AG08396 (cell line): ENCODE results near the gene KAT2A.
A peak's percentile ranks its signal among the peaks of the same experiment; 100 is the strongest.
"Not testable (repeated sequence)": the region's sequence is repeated elsewhere in the genome, so short reads cannot be mapped to it uniquely, and the experiment has no call there.

ENCODE experiments used
- DNase-seq: peaks from one replicate; pipeline ENCODE4 v3.0.0; 2012; ENCODE audit warnings: low spot score, mixed read lengths

KAT2A gene

GRCh38 chr17:42120770-42121769 is at the start of gene KAT2A:
Gene KAT2A, minus strand, starts transcription at chr17:42121367. Its CDS starts 63 bp downstream, at chr17:42121304.
- DNase-seq = peak; percentile 98

GRCh38 chr17:42169351-42169750 is 48.2 kb upstream of the KAT2A start:
- DNase-seq = no peak

- no peak for DNase-seq
Measured at GRCh38 chr17:42167807-42168206, 46.6 kb upstream of the KAT2A start.

GRCh38 chr17:42166196-42166763 is 45.1 kb upstream of the KAT2A start:
- DNase-seq = no peak

- no peak for DNase-seq
Measured at GRCh38 chr17:42165751-42166150, 44.6 kb upstream of the KAT2A start.

GRCh38 chr17:42163696-42164407 is 42.7 kb upstream of the KAT2A start:
- DNase-seq = no peak

- DNase-seq = no peak
Measured at GRCh38 chr17:42163113-42163512, 41.9 kb upstream of the KAT2A start.

GRCh38 chr17:42160531-42160910 is 39.4 kb upstream of the KAT2A start:
- no peak for DNase-seq

GRCh38 chr17:42159796-42160530 is 38.8 kb upstream of the KAT2A start:
- DNase-seq = no peak

GRCh38 chr17:42155614-42156045 is 34.5 kb upstream of the KAT2A start:
- no peak for DNase-seq

GRCh38 chr17:42153919-42154742 is 33.0 kb upstream of the KAT2A start:
- no peak for DNase-seq

- no peak for DNase-seq
Measured at GRCh38 chr17:42146911-42147607, 25.9 kb upstream of the KAT2A start.

GRCh38 chr17:42143138-42143537 is 22.0 kb upstream of the KAT2A start:
- DNase-seq = not testable (repeated sequence)

GRCh38 chr17:42142371-42142896 is 21.3 kb upstream of the KAT2A start:
- peak; percentile 60 for DNase-seq

GRCh38 chr17:42141382-42141781 is 20.2 kb upstream of the KAT2A start:
- no peak for DNase-seq

GRCh38 chr17:42140690-42141089 is 19.5 kb upstream of the KAT2A start:
- DNase-seq = not testable (repeated sequence)

GRCh38 chr17:42138749-42139492 is 17.8 kb upstream of the KAT2A start:
- no peak for DNase-seq

GRCh38 chr17:42136654-42137051 is 15.5 kb upstream of the KAT2A start:
- no peak for DNase-seq
